NCI-H2107 treated with DMSO at 0.1 percent for 48 hours (cell line): Measurements from ENCODE around the gene FBXL19.
"Not testable (repeated sequence)": the region's sequence is repeated elsewhere in the genome, so short reads cannot be mapped to it uniquely, and the experiment has no call there.

Experiments
- DNase-seq: peaks from one replicate; lab custom pipeline; 2025; ENCODE audit not compliant: unreplicated experiment; lab: John Stamatoyannopoulos, UW

Gene FBXL19

DNA sequence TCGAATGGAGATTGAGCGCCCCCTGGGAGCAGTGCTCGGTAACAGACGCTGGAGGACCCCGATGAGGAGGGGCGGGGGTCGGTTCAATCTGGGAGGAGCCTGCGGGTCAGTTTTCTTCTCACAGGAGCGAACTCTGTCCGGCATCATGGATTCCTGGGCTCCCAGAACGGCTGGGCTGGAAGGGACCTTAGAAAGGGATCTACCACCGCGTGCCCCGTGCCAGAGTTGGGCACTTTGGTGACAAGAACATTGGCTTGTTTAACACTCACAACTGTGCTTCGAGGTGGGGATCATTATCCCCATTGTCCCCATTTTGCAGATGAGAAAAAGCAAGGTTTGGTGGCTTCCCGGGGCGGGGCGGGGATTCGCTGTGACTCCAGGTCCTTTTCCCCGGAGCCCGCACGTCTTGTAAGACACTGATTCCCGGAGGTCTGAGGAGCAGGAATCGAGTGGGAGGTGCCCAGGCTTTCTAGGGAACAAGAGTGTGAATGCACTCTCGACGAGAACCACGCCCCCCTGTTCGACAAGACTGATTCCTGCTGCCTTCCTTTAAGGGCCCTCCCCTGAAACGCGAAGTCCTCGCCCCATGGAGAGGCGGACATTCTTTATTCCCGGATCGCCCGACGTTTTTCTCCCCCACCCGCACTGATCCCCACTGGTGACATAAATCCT lies 1.5 kb upstream of the FBXL19 start:
- peak; percentile 79 for DNase-seq

- DNase-seq = peak; percentile 98
Measured at GRCh38 chr16:30922420-30922959, 882 bp upstream of the FBXL19 start.

DNA sequence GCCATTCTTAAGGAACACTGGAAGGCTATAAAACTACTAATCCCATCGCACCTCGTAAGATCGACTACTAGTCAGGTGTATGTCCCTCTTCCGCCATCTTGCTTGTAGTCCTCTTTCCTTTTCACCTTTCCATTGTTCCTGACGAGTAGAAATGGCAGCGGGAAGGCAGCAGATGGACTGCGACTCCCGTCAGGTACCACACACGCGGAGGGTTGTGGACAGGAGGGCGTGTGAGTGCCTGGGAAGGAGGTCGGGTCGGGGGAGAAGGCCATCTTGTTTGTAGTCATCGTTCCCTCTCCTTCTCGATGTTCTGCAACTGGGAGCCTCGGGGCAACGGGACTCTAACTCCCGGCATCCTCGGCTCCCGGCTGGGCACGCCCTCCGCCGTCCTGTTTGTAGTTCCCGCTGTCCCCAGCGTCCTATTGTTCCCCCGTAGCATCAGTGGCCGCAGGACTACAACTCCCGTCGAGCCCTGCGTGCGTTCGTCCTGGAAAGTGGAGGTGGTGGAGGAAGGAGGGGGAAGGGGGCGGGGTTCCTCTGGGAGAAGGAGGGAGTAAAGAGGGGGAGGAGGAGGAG lies 324 bp upstream of the FBXL19 start:
- peak; percentile 100 for DNase-seq

DNA sequence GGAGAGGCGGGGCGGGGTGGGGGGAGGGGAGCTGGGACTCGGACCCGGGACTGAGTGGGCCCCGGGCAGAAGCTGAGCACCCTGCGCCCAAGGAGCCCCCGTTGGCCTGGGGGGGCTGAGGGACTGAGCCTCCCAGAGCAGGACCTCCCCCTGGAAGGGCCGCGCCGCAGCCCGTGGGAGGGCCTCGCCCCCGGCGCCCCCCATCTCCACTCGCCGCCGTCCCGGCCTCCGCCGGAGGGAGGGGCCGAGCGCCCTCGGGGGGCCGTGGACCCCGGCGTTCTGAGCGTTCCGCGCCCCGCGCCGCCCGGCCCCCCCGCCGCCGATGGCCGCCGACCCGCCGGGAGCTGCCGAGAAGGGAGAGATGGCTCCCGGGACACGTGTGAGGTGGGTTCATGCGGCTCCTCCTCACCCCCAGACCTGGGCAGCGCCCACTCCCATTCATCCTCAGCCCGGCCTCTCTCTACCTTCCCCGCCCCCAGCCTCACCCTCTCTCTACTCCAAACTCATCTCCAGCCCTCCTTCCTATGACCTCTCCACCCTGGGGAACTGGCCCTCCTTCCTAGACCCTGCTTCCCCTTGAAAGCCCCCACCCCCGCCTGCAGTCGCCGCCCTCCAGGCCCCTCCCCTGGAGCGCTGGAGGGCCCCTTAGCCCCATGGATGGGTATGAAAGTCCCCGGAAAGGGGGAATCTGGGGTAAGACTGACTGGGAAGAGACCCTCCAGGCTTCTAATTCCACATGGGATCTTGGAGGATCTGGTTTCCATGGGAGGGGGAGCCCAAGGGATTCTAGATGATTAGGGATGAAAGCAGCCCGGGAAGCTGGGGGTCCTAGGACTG lies 922 bp downstream of the FBXL19 start:
- DNase-seq = no peak

DNA sequence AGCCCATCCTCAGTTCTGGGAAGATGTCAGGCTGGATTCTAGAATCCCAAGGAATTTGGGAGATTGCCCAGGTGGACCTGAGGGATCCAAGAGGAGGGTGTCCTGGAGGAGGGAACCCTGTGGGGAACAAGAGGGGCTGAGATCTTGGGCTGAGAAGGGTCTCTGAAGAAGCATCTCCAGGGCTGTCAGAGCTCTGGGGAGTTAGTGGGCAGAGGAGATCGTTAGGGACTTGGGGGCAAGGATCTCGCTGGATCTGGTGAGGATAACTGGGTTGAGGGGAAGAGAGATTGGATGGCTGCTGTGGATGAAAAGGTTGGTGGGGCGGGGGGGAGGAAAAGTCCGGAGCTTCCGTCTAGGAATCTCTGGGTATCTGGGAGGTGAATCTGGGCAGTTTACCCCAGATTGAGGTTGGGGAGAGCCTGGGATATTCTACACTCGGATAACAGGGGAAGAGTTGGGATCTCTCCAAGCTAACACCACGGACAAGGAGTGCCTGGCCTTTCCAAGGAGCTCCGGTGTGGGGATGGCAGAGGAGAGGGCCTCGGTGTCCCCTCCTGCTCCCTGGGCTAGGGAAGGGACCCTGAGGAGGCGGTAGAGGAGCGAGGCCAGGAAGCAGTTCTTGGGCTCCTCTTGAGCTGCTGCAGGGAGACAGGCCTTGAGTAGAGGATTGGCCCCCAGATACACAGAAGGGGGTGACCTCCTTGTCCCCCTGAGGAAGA lies 1.7 kb downstream of the FBXL19 start:
- no peak for DNase-seq

DNA sequence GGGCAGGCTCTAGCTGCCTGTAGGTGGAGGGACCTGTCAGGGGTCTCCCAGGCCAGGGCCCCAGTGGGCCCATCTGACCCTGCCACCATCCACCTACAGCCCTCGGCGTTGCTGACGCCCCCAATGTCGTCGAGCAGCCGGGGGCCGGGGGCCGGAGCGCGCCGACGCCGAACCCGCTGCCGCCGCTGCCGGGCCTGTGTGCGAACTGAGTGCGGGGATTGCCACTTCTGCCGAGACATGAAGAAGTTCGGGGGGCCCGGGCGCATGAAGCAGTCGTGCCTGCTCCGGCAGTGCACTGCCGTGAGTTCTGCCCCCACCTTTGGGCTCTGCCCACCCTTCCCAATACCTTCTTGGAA lies 2.2 kb downstream of the FBXL19 start:
- DNase-seq = no peak

DNA sequence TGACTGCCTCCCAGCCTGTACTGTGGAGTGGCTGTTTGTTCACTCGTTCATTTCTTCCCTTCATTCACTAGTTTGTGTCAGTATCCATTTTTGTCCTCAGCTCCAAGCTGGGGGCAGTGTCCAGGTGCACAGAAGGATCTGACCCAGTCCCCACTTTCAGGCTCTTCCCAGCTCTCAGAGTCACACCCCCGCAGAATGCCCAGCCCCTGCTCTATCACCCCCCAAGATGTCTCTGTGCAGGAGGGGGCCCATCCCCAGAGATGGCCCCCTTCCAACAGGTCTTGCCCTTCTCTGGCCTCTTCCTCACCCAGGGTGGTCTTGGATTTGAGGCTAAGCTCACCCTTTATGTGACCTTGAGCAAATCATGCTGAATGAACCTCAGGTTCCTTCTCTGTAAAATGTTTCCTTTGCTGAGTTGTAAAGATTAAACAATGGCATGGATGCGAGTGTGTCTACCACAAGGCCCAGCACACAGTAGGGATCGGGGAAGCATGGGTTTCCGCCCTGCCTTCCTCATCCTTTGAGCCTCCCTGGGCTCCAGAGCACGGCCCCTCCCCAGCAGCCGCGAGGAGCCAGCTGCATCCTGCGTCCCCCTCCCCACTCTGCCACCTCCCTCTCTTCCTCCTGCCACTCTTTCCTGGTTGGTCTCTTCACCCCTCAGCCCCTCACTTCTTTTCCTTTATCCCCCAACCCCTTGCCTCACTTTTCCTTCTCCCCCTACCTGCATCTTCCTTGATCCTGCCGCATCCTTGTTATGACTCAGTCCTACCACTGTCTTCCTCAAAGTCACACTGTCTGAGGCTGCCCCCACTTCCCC lies 2.8 kb downstream of the FBXL19 start:
- DNase-seq = no peak

DNA sequence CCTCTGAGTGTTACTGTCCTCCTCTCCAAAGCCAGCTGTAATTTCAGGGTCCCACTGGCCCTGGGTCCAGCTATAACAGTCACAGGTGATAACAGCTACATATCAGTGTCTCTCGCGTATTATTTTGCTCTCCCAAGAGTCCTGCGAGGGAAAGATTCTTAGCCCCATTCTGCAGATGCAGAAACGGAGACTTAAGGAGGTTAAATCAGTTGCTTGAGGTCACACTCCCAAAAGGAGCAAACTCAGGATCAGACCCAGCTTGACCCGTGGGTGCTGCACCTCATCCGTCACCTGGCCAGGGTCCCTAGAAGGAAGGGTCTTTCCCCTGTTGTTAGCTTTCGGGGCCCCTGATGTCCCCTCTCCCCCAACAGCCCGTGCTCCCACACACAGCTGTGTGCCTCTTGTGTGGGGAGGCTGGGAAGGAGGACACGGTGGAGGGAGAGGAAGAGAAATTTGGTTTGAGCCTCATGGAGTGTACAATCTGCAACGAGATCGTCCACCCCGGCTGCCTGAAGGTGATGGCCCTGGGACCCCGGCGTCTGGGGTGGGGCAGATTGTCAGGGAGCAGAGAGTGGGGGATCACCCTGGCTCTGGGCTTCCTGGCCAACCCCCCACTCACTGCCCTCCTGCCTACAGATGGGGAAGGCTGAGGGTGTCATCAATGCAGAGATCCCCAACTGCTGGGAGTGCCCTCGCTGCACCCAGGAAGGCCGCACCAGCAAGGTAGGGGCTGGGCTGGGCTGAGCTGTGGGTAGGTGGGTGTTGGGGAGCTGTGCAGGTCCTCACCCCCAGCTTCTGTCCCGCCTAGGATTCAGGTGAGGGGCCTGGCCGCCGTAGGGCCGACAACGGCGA lies 3.8 kb downstream of the FBXL19 start:
- DNase-seq = no peak

GRCh38 chr16:30927789-30928378 lies 4.5 kb downstream of the FBXL19 start:
- peak; percentile 57 for DNase-seq

- no peak for DNase-seq
Measured at GRCh38 chr16:30928390-30928789, 5.0 kb downstream of the FBXL19 start.

DNA sequence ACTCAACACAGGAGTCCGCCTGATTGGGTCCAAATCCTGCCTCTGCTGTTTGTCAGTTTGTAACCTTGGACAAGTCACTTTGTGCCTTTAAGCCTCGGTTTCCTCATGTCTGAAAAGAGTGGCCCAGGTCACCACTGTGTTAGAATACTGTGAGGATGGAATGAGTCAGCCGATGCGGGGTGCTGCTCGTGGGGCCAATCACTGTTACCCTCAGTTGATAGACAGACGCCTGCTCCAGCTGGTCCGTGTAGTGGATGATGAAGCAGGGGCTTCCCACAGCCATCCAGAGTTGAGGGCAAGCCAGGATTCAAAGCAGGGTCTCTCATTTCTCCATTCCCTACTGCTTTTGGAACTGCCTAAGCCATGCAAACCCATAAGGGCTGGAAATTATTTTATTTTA lies 5.8 kb downstream of the FBXL19 start:
- no peak for DNase-seq

DNA sequence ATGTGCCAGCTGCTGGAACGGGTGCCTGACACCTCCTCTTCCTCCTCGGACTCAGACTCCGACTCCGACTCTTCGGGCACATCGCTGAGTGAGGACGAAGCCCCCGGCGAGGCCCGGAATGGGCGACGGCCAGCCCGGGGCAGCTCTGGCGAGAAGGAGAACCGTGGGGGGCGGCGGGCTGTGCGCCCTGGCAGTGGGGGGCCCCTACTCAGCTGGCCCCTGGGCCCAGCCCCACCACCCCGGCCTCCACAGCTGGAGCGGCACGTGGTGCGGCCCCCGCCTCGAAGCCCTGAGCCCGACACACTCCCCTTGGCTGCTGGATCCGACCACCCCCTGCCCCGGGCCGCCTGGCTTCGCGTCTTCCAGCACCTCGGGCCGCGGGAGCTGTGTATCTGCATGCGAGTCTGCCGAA lies 6.8 kb downstream of the FBXL19 start:
- no peak for DNase-seq

DNA sequence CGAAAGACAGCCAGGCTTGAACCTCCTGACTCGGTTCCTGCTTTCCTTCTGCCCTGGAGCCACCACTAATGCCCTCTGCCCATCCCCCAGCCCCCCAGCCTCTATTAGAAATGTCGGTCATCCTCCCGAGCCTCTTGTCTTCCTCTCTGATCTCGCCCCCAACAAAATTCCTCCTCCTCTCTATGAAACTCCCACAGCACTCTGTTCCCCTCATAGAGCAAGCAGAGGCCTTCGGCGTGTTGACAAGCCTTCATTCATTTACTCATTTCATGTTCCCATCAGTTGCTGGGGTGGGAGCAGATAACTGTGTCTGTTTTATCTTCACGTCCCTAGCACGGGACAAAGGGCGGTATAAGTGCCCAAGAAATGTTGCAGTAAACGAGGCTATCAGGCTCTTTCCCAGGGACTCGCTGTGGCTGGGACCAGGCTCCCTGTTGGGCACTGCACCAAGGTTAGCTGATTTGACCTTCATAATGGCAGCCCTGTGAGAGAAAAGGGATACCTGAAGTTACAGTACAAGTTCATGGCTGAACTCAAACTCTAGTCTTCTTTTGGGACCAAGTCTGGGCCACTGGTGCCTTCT lies 7.8 kb downstream of the FBXL19 start:
- DNase-seq = no peak

GRCh38 chr16:30934827-30935557 lies 11.6 kb downstream of the FBXL19 start:
- DNase-seq = no peak

GRCh38 chr16:30937692-30938091 lies 14.3 kb downstream of the FBXL19 start:
- no peak for DNase-seq

GRCh38 chr16:30939571-30939970 lies 16.2 kb downstream of the FBXL19 start:
- DNase-seq = not testable (repeated sequence)

DNA sequence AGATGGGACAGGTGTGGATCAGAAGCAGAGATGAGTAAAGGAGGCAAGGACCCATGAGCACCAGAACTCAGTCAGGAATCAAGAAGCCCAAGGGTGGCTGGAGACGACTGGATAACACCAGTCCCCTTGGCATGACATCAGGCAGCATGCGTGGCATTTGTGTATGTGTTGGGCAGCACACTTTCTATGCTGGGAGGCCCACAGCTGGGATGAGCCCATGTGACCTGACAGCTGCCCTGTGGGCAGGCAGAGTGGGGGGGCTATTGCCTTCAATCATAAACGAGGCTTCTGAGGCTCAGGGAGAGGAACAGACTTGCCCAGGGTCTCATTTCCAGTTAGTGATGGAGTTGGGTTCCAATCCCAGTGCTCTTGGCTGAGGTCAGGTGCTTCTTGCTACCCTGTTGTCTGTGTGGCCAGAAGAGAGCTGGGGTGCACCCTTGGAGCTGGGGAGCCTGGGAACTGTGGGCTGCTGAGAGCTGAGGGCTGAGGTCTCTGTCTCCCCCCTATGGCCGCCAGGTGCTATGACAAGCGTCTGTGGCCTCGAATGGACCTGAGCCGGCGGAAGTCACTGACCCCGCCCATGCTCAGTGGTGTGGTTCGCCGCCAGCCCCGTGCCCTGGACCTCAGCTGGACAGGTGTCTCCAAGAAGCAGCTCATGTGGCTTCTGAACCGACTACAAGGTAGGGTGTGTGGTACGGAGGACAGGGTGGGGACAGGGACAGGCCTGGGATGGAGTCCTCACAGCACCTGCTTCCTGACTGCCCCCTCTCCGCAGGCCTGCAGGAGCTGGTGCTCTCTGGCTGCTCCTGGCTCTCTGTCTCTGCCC lies 18.4 kb downstream of the FBXL19 start:
- DNase-seq = peak; percentile 30
